HTERT RPE-1 (cell line): ENCODE results near the gene PCBD1.

ENCODE experiments used
- in situ Hi-C: fragments of 300-500 bp; cut with MboI; formaldehyde crosslinking; loops from 4 replicates; pipeline ENCODE4 v1.14.3; 2020; ENCODE audit warnings: low sequenced_read_pairs

PCBD1 gene

DNA sequence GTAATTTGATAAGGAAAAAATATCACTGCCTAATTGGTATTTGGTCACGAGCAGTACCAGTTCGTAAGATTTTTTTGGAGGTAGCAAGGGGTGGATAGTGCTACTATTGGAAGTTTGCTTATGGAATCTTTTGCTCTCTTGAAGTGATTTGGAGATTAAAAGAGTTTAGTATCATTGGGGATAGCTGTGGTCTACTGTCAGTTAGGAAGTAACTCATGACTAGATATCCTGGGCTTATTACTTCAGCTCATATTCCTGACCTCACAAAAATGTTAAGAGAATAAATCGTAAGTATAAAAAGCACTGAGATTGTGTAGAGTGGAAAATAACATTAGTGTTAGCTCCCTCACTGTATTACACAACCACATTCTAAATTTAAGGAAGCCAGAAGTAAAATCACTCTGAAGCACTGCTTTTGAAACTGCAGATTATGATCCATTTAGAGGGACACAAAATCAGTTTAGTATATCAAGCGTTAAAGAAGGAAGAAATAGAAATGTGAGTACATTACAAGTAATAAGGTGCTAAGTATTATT is 50.0 kb downstream of the PCBD1 start:
- in situ Hi-C loops: no loop called here

DNA sequence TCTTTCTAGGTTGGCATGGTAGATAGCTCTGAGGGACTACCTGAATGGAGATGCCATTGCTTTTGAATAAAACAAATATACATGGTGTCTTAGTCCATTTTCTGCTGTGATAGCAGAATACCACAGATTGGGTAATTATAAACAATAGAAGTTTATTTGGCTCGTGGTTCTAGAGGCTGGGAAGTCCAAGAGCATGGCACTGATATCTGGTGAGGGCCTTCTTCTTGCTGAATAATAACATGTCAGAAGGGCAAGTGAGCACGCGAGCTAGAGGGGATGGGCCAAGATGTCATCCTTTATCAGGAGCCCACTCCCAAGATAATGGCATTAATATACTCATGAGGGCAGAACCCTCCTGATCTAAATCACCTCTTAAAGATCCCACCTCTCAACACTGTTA is 50.7 kb downstream of the PCBD1 start:
- in situ Hi-C loops: no loop called here

DNA sequence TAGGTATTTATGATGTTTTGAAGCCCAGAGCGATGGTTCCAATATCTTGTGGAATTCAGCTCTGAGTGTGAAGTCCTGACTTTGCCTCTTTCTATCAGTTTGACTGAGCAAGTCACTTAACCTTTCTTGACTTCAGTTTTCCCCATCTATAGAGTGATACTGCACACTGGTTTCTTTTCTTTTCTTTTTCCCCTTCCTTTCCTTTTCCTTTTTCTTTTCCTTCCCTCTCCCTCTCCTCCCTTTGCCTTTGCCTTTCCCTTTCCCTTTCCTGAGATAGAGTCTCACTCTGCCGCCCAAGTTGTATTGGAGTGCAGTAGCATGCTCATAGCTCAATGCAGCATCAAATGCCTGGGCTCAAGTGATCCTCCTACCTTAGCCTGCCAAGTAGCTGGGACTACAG is 52.0 kb downstream of the PCBD1 start:
- in situ Hi-C loops: no loop called here

DNA sequence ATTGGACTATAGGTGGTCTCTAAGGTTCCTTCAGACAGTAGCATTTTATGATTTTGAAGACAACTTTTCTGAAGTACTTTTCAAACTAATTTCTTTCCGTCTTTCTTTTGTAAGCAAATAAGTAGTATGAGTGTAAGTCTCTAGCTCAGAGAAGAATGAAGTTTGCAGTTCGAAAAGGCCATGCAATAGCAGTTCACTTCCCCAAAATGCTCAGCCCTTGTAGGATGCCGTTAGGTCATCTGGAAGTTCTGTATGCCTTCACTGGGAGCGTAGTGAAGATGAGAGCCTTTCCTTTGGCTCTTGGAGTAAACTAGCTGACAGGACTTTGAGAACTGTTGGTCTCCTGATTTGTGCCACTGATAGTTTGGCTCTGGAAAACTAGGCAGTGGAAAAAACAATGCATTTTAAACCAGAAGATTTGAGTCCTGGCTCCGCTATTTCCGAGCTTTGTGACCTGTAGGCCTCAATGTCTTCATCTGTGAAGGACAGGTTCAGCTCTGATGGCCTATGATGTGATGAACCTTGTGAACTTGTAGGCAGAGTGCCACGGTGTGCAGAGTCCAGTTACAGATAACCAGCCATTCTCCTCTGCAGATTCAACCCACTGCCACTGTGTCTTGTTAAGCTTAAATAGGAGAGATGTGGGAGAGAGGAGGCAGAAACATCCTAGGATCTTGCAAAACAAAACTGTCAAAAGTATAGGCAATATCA is 53.8 kb downstream of the PCBD1 start:
- in situ Hi-C loops: no loop called here

DNA sequence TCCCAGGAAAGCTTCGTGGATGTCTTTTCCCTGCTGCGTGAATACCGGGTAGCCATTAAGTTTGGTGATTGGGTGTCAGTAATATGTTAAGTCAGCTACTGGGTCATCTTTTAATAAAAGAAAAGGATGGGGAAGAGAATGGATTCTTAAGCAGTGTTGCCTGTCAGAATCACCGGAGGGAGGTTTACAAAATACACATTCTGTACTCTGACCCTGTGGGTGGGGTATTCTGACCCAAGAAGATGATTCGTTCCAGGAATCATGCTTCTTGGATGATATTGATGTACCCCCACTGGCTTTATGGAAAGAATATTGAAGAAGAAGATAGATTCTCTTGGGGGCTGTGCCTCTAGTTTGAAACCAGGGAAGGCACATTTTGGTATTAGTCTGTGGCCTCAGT is 54.3 kb downstream of the PCBD1 start:
- in situ Hi-C loops: no loop called here

DNA sequence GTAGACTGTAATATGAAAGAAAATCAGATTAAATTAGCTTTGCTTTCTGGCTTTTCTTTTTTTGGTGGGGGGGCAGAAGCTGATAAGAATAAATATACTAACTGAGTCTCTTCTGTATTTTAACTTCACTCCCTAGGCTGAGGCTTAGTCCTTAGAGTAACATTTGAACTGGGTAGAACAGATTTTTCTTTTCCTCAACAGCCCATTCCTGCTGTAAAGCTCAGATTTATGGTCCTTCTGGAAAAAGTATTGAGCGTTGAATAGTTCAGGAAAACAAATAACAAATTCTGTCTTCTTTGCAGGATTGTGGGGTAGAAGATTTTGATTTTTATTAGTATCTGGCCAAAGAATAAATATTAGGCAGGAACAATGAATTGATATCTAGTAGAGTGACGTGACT is 54.8 kb downstream of the PCBD1 start:
- in situ Hi-C loops: no loop called here
